Karpas-422 (cell line): ENCODE data around the gene EFCAB8. TPM values are rescaled to one million over a fixed set of nuclear protein-coding genes. Genes with fewer than 3 reads are reported as not detected.

Experiments
- DNase-seq: peaks from one replicate; pipeline ENCODE4 v3.0.0-alpha.2; 2015
- H2AFZ ChIP-seq: fragments of 200-600 bp; sonication (generic); 2 replicates; pipeline ENCODE4 v1.6.1; 2014; ENCODE audit warnings: antibody characterized with exemption, low read length, mixed read lengths
- H3K27ac ChIP-seq: fragments of 200-600 bp; sonication (generic); 2 replicates; pipeline ENCODE4 v1.5.1; 2014; ENCODE audit warnings: mild to moderate bottlenecking, low read length, moderate library complexity
- H3K27me3 ChIP-seq: fragments of 200-600 bp; sonication (generic); 2 replicates; pipeline ENCODE4 v1.6.1; 2014; ENCODE audit warnings: low read length, mixed read lengths
- H3K36me3 ChIP-seq: fragments of 200-600 bp; sonication (generic); 2 replicates; pipeline ENCODE4 v1.6.1; 2014; ENCODE audit warnings: low read length, mixed read lengths; ENCODE audit not compliant: insufficient read depth
- H3K4me1 ChIP-seq: fragments of 200-600 bp; sonication (generic); 2 replicates; pipeline ENCODE4 v1.6.1; 2014; ENCODE audit warnings: mild to moderate bottlenecking, low read length, mixed read lengths
- H3K4me2 ChIP-seq: fragments of 200-600 bp; sonication (generic); 2 replicates; pipeline ENCODE4 v1.6.1; 2014; ENCODE audit warnings: low read length, low read depth, mild to moderate bottlenecking; ENCODE audit not compliant: poor library complexity, severe bottlenecking
- H3K4me3 ChIP-seq: fragments of 200-600 bp; sonication (generic); 2 replicates; pipeline ENCODE4 v1.5.1; 2014; ENCODE audit warnings: mild to moderate bottlenecking, antibody characterized with exemption, low read length, mixed read lengths
- H3K79me2 ChIP-seq: fragments of 200-600 bp; sonication (generic); 2 replicates; pipeline ENCODE4 v1.6.1; 2014; ENCODE audit warnings: mild to moderate bottlenecking, low read length, mixed read lengths
- H3K9ac ChIP-seq: fragments of 200-600 bp; sonication (generic); 2 replicates; pipeline ENCODE4 v1.6.0; 2014; ENCODE audit warnings: low read length
- H3K9me2 ChIP-seq: fragments of 200-600 bp; sonication (generic), shearing (Covaris generic); replicated peaks from 2 replicates; pipeline ENCODE4 v1.6.0; 2014; ENCODE audit warnings: mild to moderate bottlenecking, low read length, moderate library complexity; ENCODE audit not compliant: insufficient read depth
- H3K9me3 ChIP-seq: fragments of 300-700, 200-600 bp; sonication (generic); 2 replicates; pipeline ENCODE4 v1.6.1; 2014; ENCODE audit warnings: low read length, mixed read lengths
- H4K20me1 ChIP-seq: fragments of 200-600 bp; sonication (generic); 2 replicates; pipeline ENCODE4 v1.6.1; 2014; ENCODE audit warnings: mild to moderate bottlenecking, antibody characterized with exemption, low read length, low read depth; ENCODE audit not compliant: insufficient read depth
- total RNA-seq: library from RNA; depleted of rRNA; stranded (reverse); fragments of >200 nt; shearing (Covaris generic); gene quantifications from 2 replicates; pipeline ENCODE4 v1.2.3, GENCODE V29; 2014; ENCODE audit warnings: low replicate concordance

Gene EFCAB8
- total RNA-seq, 1 experiment from 2014 or later = 1.2 TPM

- no peak overlapping the region for H3K4me3 ChIP-seq
- DNase-seq = no peak
- H3K27me3 ChIP-seq = no peaks in the 10 kb centered on the region
- no peaks in the 10 kb centered on the region for H3K9me3 ChIP-seq
- no peak overlapping the region for H3K4me2 ChIP-seq
- H2AFZ ChIP-seq = no peak overlapping the region
- no peak overlapping the region for H3K9ac ChIP-seq
- no peaks in the 10 kb centered on the region for H3K36me3 ChIP-seq
- H3K27ac ChIP-seq = no peak overlapping the region
- no peaks in the 10 kb centered on the region for H4K20me1 ChIP-seq
- H3K9me2 ChIP-seq = no peaks in the 10 kb centered on the region
- H3K4me1 ChIP-seq = no peaks in the 10 kb centered on the region
- H3K79me2 ChIP-seq = no peaks in the 10 kb centered on the region
Measured at GRCh38 chr20:32993496-32994050, 134.8 kb downstream of the EFCAB8 start.

DNA sequence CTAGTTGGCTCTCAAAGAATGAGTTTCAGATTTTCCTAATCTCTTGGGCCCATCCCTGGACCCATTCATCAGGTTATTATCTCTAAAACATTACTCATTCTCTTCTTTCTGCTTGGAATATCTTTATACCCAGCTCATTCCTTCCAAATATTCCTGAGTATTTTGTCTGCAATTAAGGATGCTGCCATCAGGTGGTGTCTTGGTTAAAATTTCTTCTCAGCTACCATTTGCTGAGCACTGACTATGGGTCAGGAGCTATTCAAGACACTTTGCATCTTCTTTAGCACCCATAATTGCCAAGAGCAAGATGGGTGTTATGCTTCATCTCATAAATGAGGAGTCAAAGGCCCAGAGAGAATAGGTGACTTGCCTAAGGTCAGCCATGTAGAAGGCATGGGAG is 137.1 kb downstream of the EFCAB8 start:
- no peaks in the 10 kb centered on the region for H3K36me3 ChIP-seq
- DNase-seq = no peak
- H3K4me2 ChIP-seq = no peak overlapping the region
- no peaks in the 10 kb centered on the region for H3K27me3 ChIP-seq
- H3K27ac ChIP-seq = no peak overlapping the region
- no peak overlapping the region for H3K9ac ChIP-seq
- H3K9me2 ChIP-seq = no peaks in the 10 kb centered on the region
- H3K4me3 ChIP-seq = no peak overlapping the region
- no peaks in the 10 kb centered on the region for H3K4me1 ChIP-seq
- no peaks in the 10 kb centered on the region for H4K20me1 ChIP-seq
- H2AFZ ChIP-seq = no peak overlapping the region
- H3K79me2 ChIP-seq = no peaks in the 10 kb centered on the region
- no peaks in the 10 kb centered on the region for H3K9me3 ChIP-seq

GRCh38 chr20:32997431-32997830 is 138.7 kb downstream of the EFCAB8 start:
- H3K9me2 ChIP-seq = no peaks in the 10 kb centered on the region
- H3K36me3 ChIP-seq = no peaks in the 10 kb centered on the region
- no peak overlapping the region for H2AFZ ChIP-seq
- H3K27ac ChIP-seq = no peak overlapping the region
- no peaks in the 10 kb centered on the region for H3K4me1 ChIP-seq
- DNase-seq = no peak
- no peak overlapping the region for H3K9ac ChIP-seq
- no peak overlapping the region for H3K4me3 ChIP-seq
- H3K4me2 ChIP-seq = no peak overlapping the region
- no peaks in the 10 kb centered on the region for H4K20me1 ChIP-seq
- H3K9me3 ChIP-seq = no peaks in the 10 kb centered on the region
- no peaks in the 10 kb centered on the region for H3K27me3 ChIP-seq
- no peaks in the 10 kb centered on the region for H3K79me2 ChIP-seq

DNA sequence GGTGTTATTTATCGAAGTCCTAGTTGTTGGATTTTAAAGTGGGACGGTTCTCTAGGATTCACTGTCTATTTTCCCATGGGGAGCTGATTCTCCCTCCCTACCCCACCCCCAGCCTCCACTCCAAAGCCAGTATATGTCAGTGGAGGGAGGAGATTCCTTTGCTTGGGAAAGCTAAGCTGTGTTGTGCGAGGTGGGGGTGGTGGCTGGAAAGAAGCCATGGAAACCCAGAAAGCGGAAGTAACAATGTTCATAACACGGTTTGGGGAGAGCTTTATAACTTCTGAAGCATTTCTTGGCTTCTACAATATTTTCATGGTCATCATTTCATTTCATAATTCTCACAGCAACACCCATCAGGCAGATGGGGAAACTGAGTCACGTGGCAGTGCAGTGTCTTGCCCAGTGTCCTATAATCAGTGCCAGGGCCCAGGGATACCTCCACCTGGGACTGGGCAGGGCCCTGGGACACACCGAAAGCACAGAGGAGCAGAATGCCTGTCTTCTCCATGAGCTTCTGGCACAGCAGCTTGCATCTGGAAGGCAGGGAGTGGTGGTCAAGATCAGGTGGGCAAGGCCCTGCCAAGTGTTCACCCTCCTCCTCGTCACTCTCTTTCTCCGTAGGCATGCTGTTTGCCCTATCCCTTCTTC is 141.0 kb downstream of the EFCAB8 start:
- Histone ChIP-seq H3K27ac (no peak overlapping the region), H3K4me2 (no peak overlapping the region), H3K79me2 (no peaks in the 10 kb centered on the region), H3K36me3 (no peaks in the 10 kb centered on the region), H3K4me3 (no peak overlapping the region), H3K9me3 (no peaks in the 10 kb centered on the region), H3K27me3 (no peaks in the 10 kb centered on the region), H3K9ac (no peak overlapping the region), H2AFZ (no peak overlapping the region), H3K9me2 (no peaks in the 10 kb centered on the region), H3K4me1 (no peaks in the 10 kb centered on the region), H4K20me1 (no peaks in the 10 kb centered on the region)
- DNase-seq = no peak

- Histone ChIP-seq H3K79me2 (no peaks in the 10 kb centered on the region), H3K4me3 (no peak overlapping the region), H3K36me3 (no peaks in the 10 kb centered on the region), H3K27ac (no peak overlapping the region), H3K9me3 (peaks cover 4% of the 10 kb centered on the region; the same call in 1 of the 2 replicates), H3K27me3 (no peaks in the 10 kb centered on the region), H2AFZ (no peak overlapping the region), H3K4me1 (no peaks in the 10 kb centered on the region), H3K4me2 (no peak overlapping the region), H4K20me1 (no peaks in the 10 kb centered on the region), H3K9me2 (no peaks in the 10 kb centered on the region), H3K9ac (no peak overlapping the region)
- DNase-seq = no peak
Measured at GRCh38 chr20:33000802-33001466, 142.2 kb downstream of the EFCAB8 start.

- Histone ChIP-seq H3K79me2 (no peaks in the 10 kb centered on the region), H4K20me1 (no peaks in the 10 kb centered on the region), H3K27me3 (no peaks in the 10 kb centered on the region), H3K4me2 (no peak overlapping the region), H3K4me1 (no peaks in the 10 kb centered on the region), H3K9me3 (peaks cover 4% of the 10 kb centered on the region; the same call in 1 of the 2 replicates), H3K27ac (no peak overlapping the region), H3K4me3 (no peak overlapping the region), H3K9ac (no peak overlapping the region), H3K9me2 (no peaks in the 10 kb centered on the region), H2AFZ (no peak overlapping the region), H3K36me3 (no peaks in the 10 kb centered on the region)
- no peak for DNase-seq
Measured at GRCh38 chr20:33002087-33002808, 143.5 kb downstream of the EFCAB8 start.

DNA sequence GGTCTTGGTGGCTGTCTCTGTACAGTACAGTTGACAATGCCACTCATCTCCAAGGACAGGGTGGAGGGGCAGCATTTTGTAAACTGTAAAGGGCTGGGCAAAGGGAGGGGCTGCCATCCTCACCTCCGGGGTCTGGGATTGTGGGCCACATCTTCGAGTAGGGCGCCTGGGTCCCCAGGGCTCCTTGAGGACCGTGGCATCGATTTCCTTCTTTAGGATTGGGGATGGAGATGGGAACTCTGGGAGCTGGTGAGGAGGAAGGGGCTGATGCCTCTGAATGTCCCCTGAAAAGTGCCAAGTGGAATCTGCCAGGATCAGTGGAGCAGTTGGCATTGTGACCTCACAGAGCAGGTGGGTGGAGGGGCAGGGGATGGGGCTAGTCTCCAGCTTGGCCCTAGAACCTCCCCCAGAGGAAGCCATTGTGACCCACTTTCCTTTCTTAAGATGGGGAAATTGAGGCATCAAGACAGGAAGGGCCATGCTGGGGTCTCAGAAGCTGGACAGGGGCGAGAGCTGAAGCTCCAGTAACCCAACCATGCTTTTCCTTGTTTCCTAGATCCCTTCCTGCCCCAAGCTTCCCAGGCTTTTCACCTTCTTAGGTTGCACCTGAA is 145.5 kb downstream of the EFCAB8 start, which contains the start of gene SUN5:
Gene SUN5 (minus strand): TSS at position 293 of the 611 bp plus-strand sequence. CDS start 93 bp downstream, at position 200.
- Histone ChIP-seq H2AFZ (no peak within 1 kb of the TSS), H3K4me3 (no peak within 1 kb of the TSS), H3K27me3 (no peaks in the 10 kb centered on the region), H3K27ac (no peak within 1 kb of the TSS), H3K4me2 (no peak within 1 kb of the TSS), H3K9me3 (peaks cover 4% of the 10 kb centered on the region; the same call in 1 of the 2 replicates), H3K79me2 (no peaks in the 10 kb centered on the region), H3K9me2 (no peaks in the 10 kb centered on the region), H3K9ac (no peak within 1 kb of the TSS), H3K4me1 (no peaks in the 10 kb centered on the region), H4K20me1 (no peaks in the 10 kb centered on the region), H3K36me3 (no peaks in the 10 kb centered on the region)
- no peak for DNase-seq
